NCI-H128 (cell line): ENCODE data around the gene COQ4.

Experiments
- DNase-seq: peaks from one replicate; lab custom pipeline; 2025; ENCODE audit not compliant: unreplicated experiment; lab: John Stamatoyannopoulos, UW

Gene COQ4

DNA sequence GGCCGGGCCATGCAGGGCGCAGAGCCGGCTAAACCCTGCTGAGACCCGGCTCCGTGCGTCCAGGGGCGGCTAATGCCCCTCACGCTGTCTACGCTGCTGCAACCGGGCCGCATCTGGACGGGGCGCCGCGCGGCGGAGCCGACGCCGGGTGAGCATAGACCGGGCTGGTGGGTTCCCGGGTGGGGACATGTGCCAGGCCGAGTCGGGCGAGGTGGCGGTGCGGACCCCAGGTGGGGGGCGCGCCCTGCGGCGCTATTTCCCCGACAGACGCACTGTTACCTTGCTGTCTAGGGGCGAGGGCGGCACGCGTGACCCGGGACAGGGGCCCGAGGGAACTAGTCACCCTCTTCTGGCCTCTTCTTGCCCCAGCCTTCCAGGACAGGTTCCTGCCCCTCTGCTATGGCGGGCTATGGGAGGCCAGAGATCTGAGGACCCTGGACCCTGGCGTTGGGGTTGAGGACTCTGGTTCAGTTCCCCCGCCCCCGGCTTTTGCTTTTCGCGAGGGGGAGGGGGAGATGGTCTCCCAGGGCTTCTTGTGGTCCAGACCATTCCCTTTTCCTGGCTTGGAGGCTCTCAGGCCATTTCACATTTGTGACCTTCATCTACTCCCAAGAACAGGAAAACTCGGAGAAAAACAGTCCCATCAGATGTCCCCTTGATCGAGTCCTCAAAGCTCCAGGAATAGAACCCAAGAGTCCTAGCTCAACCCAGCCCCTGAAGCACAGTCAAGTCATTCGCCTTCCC lies 18.2 kb downstream of the COQ4 start:
- DNase-seq, result no peak

DNA sequence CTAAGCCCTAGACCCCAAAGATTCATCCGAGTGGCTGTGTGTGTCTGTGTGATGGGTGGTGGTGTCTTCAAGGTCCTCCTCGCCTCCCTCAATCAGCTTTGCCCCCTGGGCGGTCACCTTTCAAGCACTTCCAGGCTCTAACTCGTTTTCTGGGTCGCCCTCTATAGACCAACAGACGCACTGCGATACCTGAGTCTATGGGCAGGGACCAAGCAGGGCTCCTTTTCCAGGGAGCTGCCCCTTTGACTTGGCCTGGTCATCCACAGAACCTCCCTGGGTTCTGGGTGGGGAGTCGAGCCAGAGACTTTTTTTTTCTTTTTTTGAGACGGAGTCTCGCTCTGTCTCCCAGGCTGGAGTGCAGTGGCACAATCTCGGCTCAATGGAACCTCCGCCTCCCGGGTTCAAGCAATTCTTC lies 18.8 kb downstream of the COQ4 start:
- DNase-seq, result peak; percentile 50

- DNase-seq, result no peak
These were observed 20.5 kb downstream of the COQ4 start for GRCh38 chr9:128342971-128343680.

GRCh38 chr9:128343855-128344254 lies 21.2 kb downstream of the COQ4 start:
- no peak for DNase-seq

DNA sequence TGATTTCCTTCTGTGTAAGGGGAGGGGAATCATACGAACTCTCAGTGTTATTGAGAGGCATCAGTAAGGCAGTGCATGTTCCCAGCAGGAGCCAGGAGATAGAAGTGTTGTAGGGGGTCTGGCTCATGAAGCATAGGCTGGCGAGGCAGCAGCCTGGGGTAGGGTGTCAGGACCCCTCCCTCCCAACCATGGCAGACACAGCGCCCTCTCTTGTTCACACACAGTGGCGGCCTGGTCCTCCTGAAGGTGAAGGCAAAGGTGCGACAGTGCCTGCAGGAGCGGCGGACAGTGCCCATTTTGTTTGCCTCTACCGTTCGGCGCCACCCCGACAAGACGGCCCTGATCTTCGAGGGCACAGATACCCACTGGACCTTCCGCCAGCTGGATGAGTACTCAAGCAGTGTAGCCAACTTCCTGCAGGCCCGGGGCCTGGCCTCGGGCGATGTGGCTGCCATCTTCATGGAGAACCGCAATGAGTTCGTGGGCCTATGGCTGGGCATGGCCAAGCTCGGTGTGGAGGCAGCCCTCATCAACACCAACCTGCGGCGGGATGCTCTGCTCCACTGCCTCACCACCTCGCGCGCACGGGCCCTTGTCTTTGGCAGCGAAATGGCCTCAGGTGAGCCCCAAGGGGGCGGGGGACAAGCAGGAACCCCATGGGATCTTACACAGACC lies 22.4 kb downstream of the COQ4 start:
- no peak for DNase-seq

DNA sequence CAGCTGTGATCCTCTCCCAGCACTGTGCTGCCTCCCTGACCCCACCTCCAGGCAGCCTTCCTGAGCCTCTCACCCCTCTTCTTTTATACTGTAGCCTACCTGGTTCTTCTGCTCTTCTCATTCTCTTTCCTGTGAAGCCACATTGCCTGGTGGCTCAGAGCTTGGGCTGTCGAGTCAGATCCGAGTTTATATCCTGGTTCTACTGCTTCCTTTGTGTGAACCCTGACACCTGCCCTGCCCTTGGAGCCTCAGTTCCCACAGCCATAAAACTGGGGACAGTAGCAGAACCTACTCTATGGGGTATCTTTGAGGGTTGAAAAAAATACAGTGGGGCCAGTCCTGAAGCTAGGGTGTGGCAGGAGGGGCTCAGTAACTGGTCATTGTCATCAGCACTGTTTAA lies 26.5 kb downstream of the COQ4 start:
- DNase-seq, result no peak

DNA sequence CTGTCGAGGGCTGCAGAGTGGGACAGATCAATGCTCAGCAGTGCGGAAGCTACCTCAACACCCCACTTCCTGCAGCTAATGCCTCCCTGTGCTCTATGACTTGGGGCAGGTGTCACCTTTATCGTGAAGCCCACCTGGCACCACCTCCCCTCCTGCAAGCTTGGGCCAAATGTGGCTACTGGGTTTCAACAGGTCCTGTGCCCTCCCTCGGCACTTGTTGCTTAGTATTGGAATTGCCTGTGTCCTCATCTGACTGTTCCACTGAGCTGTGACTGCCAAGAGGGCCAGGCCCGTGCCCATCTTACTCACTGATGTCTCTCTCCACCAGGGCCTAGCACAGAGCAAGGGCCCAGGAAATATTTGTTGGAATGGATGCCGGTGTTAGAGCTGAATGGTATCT lies 27.1 kb downstream of the COQ4 start:
- no peak for DNase-seq

DNA sequence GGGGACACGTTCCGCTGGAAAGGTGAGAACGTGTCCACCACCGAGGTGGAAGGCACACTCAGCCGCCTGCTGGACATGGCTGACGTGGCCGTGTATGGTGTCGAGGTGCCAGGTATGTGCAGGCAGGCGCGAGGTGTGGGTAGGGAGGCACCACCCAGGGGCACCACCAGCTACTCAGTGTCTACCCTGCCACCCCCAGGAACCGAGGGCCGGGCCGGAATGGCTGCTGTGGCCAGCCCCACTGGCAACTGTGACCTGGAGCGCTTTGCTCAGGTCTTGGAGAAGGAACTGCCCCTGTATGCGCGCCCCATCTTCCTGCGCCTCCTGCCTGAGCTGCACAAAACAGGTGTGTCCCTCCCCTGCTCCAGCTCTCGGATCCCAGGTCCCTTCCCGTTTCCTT lies 32.8 kb downstream of the COQ4 start:
- no peak for DNase-seq

GRCh38 chr9:128358090-128358489 lies 35.5 kb downstream of the COQ4 start:
- no peak for DNase-seq

- no peak for DNase-seq
These were observed 36.2 kb downstream of the COQ4 start for GRCh38 chr9:128358861-128359260.

- DNase-seq, result no peak
These were observed 38.2 kb downstream of the COQ4 start for GRCh38 chr9:128360826-128361225.

GRCh38 chr9:128361296-128361985 lies 38.8 kb downstream of the COQ4 start:
- DNase-seq, result no peak

GRCh38 chr9:128361986-128362646 lies 39.5 kb downstream of the COQ4 start:
- peak; percentile 72 for DNase-seq

DNA sequence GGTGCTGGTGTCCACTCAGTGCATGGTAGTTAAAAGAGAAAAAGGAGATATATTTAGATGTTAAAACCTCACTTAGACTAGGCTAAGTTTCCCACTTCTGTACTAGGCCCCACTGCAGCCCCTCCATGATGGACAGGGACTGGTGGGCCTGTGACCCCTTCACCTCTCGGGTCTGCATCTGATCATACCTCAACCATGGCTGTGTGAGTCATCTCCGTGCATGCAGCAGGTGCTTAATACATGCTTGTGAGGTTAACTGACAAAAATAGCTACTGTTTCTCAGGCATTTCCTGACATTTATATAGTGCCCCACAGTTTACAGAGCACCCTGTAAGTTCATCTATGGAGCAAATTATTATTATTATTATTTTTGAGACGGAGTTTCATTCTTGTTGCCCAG lies 40.1 kb downstream of the COQ4 start:
- DNase-seq, result no peak

GRCh38 chr9:128365525-128365924 lies 42.9 kb downstream of the COQ4 start:
- DNase-seq, result no peak

DNA sequence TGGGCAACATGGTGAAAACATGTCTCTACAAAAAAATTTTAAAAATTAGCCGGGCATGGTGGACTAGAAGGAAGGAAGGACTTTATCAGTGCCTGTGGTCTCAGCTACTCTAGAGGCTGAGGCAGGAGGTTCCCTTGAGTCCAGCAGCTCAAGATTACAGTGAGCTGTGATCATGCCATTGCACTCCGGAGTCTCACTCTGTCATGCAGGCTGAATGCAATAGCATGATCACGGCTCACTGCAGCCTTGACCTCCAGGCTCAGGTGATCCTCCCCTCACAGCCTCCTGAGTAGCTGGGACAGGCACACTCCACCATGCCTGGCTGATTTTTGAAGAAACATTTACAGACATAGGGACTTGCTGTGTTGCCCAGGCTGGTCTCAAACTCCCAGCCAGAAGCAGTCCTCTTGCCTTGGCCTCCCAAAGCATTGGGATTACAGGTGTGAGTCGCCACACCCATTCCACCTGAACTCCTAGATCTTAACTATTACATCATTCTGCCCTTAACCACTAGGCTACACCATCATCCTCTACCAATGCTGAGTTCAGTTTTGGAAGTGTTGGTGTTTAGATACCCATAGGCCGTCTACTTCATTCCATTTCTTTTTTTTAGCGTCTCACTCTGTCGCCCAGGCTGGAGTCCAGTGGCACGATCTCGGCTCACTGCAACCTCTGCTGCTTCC lies 46.5 kb downstream of the COQ4 start:
- no peak for DNase-seq

- DNase-seq, result no peak
These were observed 47.7 kb downstream of the COQ4 start for GRCh38 chr9:128370367-128370751.

GRCh38 chr9:128370752-128371629 lies 48.4 kb downstream of the COQ4 start, which contains the start of gene URM1:
URM1 (plus strand) TSS chr9:128371374; CDS start chr9:128371381, 7 bp downstream.
- peak; percentile 88 for DNase-seq

DNA sequence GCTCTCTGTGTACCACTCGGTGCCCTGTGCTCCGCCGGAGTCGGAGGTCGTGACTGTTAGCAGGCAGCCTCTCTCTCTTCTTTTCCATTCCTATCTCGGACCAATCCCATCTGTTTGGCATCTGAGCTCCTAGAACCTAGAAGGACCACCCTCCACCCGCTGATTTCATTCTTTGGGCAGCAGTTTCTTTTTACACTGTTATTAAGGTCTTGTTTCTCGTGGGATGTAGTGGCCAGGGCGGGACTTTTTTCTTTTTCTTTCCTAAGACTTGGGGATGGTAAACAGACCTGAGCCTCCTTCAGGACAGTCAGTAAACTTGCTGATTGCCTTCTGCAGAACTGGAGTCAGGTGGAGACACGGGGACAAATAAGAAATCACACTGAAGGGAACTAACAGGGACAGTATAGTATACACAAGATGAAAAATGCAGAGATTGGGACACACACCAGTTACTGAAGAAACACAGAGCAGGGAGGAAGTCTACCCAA lies 49.0 kb downstream of the COQ4 start:
- DNase-seq, result no peak
